ENCODE measurements around the gene B4GALT3.

- TF ChIP-seq CTCF (IDR thresholded peaks at IDR 0.05) (no peak), POLR2A (IDR thresholded peaks at IDR 0.05) (no peak)
Observed at GRCh38 chr1:161128591-161129420, 48.5 kb downstream of the B4GALT3 start.
